CD4-positive, alpha-beta T cell treated with Interleukin-15 for 1 hour (primary cell): ENCODE measurements around the gene MGLL.

Source experiments
- DNase-seq: peaks from one replicate; pipeline ENCODE4 v3.0.0-alpha.2; 2020

The MGLL gene

DNA sequence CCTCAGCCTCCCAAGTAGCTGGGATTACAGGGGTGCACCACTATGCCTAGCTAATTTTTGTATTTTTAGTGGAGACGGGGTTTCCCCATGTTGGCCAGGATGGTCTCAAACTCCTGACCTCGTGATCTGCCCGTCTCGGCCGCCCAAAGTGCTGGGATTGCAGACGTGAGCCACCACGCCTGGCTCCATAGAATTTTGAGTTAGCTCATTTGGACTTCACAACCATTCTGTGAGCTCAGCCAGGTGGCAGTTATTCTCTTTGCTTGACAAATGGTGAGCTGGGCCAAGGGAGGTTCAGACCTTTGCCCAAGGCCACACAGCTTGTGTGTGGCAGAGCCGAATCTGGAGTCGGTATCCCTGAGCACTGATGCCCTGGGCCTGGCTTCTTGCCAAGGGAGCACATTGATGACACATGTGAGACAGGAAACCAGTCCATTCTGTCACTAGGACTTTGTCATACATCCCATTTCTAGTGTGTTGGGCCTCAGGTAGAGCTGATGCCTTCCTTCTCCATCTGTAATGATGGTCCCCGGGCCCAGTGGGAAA lies 175.7 kb downstream of the MGLL start:
- no peak for DNase-seq

DNA sequence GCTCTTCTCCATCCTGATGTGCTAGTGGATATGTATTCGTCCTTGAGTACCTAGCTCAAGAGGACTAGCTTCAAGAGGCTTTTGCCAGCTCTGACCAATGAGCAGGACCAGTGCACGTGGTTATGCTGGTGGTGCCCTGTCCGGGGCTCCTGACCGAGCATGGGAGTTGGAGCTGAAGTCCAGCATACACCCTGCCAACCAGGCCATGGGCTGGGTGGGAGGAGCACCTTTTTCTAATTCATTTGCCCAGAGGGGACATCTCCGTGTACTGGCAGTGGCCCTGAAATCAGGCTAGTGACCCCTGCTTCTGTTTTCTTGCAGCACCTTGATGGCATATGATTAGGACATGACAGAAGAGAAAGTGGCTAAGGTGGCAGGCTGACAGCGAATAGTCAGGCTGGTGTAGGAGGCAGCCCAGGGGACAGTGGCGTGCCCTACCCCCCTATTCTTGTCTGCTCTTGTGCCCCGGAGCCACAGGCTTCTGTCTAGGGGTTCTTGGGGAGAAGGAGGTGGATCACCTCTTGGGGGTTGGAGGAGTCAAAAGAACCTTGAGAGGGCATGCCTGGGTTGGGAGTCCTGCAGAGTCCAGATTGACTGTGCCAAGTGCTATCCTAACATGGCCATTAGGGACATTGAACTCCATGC lies 176.8 kb downstream of the MGLL start:
- DNase-seq, result no peak

DNA sequence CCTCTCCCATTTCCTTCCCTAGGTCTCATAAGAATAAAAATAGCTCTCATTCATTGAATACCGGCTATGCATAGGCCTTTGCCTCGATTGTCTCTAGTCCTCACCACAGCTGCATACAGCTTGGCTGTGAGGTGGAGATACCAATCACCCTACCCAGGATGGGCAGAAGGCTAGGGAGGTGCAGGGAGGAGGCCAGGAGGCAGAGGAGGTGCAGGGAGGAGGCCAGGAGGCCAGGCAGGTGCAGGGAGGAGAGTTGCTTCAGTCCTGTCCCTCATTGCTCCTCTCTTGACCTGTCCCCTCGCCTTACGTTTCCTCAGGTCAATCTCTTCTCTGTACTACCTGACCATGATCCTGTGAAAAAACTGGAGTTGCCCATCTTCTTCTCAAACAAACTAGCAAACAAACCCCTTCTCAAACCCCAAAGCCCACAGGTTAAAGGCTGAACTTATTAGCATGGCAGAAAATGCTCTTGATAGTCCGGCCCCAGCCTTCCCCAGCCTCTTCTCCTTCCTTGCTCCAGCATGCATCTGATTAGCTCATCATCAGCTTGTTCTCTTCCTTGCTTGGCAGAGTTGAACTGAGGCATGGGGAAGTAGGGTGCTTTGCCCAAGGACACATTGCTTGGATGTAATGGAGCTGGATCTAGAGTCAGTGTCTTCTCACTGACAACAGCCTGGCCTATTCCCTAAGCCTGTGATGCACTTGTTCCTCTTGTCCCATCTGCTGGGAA lies 177.5 kb downstream of the MGLL start:
- DNase-seq, result no peak

DNA sequence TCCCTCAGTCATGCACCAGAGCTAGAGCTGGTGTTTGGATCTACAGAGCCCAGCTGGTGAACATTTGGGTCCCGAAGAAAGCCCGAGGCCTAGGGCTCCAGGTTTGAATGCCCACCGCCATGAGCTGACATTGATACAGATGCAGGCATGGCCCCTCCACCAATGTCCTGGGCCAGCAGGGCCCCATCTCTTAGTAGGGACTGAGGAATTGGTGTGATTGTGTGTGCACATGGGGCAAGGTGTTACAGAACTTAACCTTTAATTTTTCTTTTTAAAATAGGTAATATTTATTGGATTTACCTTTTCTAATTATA lies 182.3 kb downstream of the MGLL start:
- DNase-seq, result no peak

DNA sequence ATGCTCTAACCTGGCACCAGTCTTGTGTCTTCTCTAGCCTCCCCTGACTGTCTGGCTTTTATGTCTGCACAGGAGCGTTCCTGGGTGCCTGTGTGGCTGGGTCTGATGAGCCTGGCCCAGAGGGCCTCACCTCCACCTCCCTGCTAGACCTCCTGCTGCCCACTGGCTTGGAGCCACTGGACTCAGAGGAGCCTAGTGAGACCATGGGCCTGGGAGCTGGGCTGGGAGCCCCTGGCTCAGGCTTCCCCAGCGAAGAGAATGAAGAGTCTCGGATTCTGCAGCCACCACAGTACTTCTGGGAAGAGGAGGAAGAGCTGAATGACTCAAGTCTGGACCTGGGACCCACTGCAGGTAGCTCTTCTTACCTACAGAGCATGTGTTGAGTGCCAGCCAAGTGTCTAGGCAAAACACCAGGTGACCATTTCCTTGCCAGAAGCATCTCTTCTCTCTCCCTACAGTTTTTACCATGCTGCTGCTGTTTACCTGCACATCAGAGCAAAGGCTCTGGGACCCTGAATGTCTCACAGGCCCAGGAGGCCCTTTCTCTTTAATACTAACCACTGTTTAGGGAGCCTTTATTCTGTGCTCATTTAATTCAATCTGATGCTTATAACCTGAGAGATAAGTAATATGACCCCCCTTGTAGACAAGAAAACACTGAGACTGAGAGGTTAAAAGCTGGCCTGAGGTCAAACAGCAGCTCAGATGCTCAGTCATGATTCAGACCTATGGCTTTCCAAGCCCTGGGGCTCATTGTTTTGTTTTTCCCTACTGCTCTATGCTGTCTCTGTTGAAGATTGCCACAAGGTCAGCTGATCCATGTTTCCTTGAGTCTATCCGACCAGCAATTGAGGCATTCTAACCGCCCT lies 182.9 kb downstream of the MGLL start:
- no peak for DNase-seq
